VCaP (cell line): ENCODE results near the gene NUCKS1.

ENCODE experiments used
- H3K27ac ChIP-seq: fragments of 450-650 bp; 2 replicates; pipeline ENCODE4 v1.5.1; 2017
- TF ChIP-seq, protein P1 (sequence below): fragments of 450-650 bp; conservative IDR thresholded peaks from 2 replicates; pipeline ENCODE4 v1.5.1; 2017; ENCODE audit warnings: mild to moderate bottlenecking, moderate library complexity

NUCKS1 gene

DNA sequence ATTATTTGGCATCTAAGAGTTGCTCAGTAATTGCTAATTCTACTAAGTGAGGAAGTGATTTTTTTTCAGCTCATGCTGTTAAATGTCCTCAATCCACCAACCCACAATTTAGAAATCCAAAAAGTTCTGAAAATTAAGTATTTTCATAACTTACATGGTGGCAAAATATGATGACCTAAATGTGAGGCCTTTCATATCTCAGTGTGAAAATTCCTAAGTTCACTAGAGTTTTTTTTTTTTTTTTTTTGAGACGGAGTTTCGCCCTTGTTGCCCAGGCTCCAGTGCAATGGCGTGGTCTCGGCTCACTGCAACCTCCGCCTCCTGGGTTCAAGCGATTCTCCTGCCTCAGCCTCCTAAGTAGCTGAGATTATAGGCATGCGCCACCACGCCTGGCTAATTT is 5.6 kb downstream of the NUCKS1 start:
- no peak overlapping the region for H3K27ac ChIP-seq
- TF ChIP-seq, protein P1, sequence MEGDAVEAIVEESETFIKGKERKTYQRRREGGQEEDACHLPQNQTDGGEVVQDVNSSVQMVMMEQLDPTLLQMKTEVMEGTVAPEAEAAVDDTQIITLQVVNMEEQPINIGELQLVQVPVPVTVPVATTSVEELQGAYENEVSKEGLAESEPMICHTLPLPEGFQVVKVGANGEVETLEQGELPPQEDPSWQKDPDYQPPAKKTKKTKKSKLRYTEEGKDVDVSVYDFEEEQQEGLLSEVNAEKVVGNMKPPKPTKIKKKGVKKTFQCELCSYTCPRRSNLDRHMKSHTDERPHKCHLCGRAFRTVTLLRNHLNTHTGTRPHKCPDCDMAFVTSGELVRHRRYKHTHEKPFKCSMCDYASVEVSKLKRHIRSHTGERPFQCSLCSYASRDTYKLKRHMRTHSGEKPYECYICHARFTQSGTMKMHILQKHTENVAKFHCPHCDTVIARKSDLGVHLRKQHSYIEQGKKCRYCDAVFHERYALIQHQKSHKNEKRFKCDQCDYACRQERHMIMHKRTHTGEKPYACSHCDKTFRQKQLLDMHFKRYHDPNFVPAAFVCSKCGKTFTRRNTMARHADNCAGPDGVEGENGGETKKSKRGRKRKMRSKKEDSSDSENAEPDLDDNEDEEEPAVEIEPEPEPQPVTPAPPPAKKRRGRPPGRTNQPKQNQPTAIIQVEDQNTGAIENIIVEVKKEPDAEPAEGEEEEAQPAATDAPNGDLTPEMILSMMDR = no peak

DNA sequence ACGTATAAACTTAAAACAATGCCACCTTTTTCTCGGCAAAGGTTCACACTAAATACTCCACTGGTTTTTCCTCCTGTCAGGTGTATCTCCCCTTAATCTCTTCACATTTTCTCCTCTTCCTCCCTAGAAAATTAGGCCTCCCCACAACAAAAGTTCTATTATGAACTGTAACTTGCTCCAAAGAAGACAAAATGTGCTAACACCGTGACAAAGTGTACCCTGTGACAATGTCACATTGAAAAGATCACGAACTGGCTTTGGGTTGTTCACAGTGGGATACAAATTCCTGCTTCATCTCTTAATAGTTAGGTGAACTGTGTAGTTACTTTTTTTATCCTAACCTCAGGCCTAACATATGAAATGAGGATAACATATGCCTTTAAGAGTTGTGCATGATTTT is 6.0 kb downstream of the NUCKS1 start:
- no peak overlapping the region for H3K27ac ChIP-seq
- TF ChIP-seq, protein P1 = no peak

DNA sequence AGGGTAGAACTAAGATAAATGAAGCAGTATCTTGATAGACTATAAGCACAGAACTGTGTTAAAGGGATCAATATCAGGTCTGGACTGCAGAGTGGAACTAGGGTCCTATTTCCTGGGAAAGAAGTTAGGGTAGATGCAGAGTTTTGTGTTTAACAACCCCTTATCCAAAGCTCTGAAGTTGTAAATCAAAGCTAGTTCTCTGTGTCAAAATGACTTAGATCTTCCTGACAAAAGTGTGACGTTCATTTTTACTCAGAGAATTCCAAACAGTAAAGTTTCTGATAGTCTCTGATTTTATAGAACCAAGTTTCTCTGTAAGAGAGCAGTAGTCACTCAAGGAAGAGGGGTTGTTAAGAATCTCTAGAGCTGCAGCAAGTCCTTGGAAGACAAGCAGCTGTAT is 8.3 kb downstream of the NUCKS1 start:
- TF ChIP-seq, protein P1 = no peak
- no peak overlapping the region for H3K27ac ChIP-seq

DNA sequence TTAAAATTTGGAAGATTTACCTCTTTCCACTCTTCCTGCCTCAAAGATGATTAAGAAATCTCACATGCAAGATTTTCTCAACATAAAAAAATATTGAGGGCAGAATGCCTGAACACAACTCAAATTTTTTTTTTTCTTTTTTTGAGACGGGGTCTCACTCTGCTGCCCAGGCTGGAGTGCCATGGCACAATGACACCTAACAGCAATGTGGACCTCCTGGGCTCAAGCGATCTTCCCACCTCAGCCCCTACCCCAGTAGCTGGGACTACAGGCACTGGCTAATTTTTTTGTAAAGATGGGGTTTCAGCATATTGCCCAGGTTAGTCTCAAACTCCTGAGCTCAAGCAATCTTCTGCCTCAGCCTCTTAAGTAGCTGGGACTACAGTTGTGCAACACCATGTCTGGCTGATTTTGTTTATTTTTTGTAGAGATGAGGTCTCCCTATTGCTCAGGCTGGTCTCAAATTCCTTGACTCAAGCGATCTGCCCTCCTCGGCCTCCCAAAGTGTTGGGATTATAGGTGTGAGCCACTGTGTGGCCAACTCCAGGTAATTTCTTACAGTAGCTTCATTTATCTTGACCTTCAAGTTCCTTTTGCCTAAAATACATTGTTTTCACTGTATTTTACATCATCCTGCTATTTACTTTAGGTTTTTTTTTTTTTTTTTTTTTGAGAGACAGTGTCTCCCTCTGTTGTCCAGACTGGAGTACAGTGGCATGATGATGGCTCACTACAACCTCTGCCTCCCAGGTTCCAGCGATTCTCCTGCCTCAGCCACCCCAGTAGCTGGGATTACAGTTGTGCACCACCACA is 10.4 kb downstream of the NUCKS1 start:
- TF ChIP-seq, protein P1 = peak; percentile 28; the same call in 1 of the 2 replicates
- no peak overlapping the region for H3K27ac ChIP-seq

DNA sequence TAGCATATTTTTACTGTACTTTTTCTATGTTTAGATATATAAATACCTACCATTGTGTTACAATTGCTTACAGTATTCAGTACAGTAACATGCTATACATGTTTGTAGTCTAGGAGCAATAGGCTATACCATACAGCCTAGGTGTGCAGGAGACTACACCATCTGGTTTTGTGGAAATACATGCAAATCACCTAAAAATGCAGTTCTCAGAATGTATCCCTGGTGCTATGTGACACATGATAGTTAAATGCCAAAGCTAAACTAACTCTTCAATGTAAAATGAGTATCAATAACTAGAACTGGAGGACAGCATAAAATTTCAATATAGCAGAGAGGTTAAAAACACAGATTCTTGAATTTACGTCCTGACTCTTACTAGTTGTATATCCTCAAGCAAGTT is 14.8 kb downstream of the NUCKS1 start:
- H3K27ac ChIP-seq = no peak overlapping the region
- TF ChIP-seq, protein P1 = no peak

DNA sequence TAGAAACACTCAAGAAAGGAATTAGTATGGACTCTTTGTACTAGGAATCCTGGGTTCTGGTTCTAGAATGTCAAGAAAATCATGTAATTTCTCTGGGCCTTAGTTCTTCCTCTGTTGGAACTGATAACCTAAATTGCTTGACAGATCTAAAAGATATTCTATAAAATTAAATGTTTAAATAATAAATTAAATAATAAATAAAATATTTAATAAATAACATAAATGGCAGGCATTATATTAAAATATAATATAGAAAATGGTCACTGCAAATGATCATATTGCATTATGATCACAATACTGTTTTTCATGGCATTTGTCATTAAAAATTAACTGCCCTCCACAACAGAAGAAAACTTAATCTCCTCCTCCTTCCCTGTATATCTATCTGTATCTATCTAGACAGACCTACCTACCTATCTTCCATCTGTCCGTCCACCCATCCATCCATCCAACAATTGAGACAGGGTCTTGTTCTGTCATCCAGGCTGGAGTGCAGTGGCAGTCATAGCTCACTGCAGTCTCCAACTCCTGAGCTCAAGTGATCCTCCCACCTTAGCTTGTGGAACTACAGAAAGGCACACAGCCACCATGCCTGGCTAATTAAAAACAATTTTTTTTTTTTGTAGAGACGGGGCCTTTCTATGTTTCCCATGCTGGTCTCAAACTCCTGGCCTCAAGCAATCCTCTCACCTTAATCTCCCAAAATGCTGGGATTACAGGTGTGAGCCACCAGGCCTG is 16.4 kb downstream of the NUCKS1 start:
- TF ChIP-seq, protein P1 = no peak
- H3K27ac ChIP-seq = no peak overlapping the region

DNA sequence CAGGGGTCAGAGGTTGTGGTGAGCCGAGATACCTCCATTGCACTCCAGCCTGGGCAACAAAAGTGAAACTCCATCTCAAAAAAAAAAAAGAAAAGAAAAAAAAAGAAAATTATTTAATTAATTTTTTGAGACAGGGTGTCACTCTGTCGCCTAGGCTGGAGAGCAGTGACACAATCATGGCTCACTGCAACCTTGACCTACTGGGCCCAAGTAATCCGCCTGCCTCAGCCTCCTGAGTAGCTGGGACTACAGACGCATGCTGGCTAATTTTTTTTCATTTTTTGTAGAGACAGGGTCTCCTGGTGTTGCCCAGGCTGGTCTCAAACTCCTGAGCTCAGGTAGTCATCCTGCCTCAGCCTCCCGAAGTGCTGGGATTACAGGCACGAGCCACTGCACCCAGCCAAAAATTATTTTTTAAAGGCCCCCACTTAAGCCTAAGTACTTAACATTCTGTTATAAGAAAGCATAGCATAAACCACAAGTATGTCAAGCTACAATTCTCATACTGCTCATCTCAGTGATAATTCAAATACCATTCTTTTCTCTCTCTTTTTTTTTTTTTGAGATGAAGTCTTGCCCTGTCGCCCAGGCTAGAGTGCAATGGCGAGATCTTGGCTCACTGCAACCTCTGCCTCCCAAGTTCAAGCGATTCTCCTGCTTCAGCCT is 19.9 kb downstream of the NUCKS1 start:
- TF ChIP-seq, protein P1 = no peak
- H3K27ac ChIP-seq = no peak overlapping the region
